Fibroblast of the aortic adventitia (primary cell): Measurements from ENCODE around the gene PRDM16. TPM values are rescaled to one million over a fixed set of nuclear protein-coding genes. Genes with fewer than 3 reads are reported as not detected.

Experiments
- DNase-seq: peaks from one replicate; pipeline ENCODE4 v3.0.0-alpha.2; 2010; ENCODE audit warnings: low read depth
- H3K4me3 ChIP-seq: 2 replicates; pipeline ENCODE4 v1.5.1; 2011; ENCODE audit warnings: low read depth, mild to moderate bottlenecking, control low read depth, low read length, moderate library complexity
- total RNA-seq: library from RNA; depleted of rRNA; stranded (reverse); fragments of >200 nt; gene quantifications from 2 replicates; pipeline ENCODE4 v1.2.3, GENCODE V29; 2012; ENCODE audit warnings: low replicate concordance
- TF ChIP-seq, protein P1 (sequence below): IDR thresholded peaks from 2 replicates; pipeline ENCODE4 v1.5.1; 2011; ENCODE audit warnings: mild to moderate bottlenecking, low read length, control low read depth, inconsistent platforms; ENCODE audit not compliant: insufficient read depth

Gene PRDM16
- total RNA-seq, 1 donor: 11.3 TPM

DNA sequence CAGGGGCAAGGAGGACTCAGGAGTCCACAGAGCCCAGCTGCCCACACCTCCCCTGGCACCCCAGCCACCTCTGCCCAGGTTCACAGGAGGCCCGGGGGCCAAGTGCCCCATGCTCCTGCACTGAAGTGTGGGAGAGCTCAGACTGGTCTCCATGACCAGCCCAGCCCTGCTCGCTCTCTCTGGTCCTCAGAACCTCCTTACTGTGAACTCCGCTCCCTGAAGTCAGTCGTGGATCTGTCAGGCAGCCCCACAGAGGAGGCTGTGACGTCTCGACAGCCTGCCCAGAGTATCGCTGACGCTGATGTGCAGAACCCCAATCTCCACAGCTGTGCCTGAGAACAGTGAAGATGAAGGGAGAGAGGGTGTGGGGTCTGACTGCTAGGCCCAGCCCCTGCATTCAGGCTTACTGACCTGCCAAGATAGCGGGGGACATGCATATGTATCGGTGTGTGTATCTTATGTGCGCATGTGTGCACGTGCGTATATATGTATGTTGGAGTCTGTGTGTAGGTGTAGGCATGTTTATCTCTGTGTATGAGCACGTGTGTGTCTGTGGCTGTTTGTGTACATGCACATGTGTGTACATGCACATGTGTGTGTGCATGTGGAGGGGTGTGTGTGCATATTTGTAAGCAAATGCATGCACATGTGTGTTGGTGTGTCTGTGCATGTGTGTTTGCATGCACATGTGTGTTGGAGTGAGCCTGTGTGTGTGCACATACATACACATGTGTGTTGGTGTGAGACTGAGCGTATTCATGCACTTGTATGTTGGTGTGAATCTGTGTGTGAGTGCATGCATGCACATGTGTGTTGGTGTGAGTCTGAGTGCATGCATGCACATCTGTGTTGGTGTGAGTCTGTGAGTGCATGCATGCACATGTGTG is 267.0 kb downstream of the PRDM16 start:
- TF ChIP-seq, protein P1, sequence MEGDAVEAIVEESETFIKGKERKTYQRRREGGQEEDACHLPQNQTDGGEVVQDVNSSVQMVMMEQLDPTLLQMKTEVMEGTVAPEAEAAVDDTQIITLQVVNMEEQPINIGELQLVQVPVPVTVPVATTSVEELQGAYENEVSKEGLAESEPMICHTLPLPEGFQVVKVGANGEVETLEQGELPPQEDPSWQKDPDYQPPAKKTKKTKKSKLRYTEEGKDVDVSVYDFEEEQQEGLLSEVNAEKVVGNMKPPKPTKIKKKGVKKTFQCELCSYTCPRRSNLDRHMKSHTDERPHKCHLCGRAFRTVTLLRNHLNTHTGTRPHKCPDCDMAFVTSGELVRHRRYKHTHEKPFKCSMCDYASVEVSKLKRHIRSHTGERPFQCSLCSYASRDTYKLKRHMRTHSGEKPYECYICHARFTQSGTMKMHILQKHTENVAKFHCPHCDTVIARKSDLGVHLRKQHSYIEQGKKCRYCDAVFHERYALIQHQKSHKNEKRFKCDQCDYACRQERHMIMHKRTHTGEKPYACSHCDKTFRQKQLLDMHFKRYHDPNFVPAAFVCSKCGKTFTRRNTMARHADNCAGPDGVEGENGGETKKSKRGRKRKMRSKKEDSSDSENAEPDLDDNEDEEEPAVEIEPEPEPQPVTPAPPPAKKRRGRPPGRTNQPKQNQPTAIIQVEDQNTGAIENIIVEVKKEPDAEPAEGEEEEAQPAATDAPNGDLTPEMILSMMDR: no peak
- no peak overlapping the region for H3K4me3 ChIP-seq
- no peak for DNase-seq

DNA sequence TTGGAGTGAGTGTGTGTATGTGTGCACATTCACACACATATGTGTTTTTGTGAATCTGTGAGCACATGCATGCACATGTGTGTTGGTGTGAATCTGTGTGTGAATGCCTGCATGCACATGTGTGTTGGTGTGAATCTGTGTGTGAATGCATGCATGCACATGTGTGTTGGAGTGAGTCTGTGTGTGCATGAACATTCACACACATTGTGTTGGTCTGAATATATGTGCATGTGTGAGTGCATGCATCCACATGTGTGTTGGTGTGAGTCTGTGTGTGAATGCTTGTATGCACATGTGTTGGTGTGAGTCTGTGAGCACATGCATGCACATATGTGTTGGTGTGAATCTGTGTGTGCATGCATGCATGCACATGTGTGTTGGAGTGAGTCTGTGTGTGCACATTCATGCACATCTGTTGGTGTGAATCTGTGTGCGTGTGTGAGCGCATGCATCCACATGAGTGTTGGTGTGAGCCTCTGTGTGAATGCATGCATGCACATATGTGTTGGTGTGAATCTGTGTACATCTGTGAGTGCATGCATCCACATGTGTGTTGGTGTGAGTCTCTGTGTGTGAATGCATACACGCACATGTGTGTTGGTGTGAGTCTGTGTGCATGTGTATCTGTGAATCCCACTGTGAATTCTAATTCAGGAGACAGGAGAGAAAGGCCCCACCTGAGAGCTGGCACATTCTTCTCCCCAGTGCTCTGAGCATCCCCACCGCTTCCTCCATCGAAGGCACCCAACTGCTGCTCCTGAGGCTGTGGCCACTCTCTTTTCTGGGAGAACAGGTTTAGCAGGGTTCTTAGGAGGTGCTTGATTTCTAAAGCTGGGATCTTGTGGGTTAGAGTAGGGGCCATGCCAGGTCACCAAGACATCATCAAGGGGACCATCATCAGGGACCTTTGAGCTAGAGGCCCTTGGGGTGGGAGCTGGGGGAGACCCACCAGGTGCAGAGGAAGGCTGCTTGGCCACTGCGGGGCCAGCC is 267.9 kb downstream of the PRDM16 start:
- TF ChIP-seq, protein P1: no peak

DNA sequence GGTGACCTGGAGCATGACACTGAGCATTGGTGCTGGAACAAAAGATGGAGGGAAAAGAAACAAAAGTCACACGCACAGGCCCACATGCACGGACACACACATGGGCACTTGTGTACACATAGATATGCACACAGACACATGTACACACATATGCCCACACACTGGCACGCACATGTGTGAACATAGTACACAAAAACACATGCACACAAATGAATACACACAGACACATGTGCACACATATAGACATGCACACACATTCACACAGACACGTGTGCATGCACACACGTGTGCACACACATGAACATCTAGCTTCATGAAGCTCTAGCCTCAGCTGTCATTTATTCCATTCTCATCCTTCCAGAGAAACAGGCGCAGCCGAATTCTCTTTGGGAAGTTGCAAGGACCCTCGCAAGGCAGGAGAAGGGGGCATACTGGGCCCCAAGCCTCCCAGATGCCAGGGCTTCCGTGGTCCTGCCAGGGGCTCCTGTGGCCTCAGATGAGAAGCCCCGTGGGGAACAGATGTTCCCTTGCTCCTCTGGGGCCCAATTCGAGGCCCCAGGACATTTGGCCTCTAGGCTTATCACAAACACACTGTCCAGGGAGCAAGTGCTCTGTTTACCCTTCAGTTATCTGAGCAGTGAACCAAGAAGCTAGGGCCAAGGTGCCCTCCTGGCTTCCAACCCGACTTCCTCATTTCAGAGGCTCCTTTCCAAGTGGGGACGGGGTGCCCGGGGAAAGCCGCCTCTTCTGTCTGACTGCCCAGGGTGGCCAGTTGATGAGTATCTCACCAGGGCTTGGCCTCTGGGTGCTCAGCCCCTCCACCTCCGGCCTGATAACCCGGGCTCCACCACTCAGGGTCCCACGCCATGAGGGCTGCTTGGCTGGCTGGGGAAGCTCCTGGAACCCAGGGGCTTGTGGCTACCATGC is 269.1 kb downstream of the PRDM16 start:
- no peak overlapping the region for H3K4me3 ChIP-seq
- DNase-seq: no peak
- TF ChIP-seq, protein P1: no peak

More for the DNA sequence above, 267.9 kb downstream of the PRDM16 start:
- no peak for DNase-seq
- H3K4me3 ChIP-seq: no peak overlapping the region

DNA sequence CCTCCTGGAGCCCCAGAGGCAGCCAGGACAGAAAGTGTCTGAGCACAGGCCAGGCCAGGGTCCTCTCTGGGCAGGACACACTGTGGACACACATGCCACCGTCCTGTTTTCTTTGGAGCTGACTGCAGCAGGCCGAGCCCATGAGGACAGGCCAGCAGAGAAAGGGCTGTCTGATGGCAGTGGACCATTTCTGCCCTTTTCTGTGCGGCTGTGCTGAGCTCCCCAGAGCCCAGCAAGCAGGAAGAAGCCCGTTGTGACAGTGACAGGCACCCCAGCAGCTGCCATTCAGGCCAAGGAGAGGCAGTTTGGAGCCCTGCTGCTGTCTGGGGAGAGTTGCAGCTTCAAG is 269.7 kb downstream of the PRDM16 start:
- TF ChIP-seq, protein P1: no peak
- DNase-seq: no peak
- H3K4me3 ChIP-seq: no peak overlapping the region

DNA sequence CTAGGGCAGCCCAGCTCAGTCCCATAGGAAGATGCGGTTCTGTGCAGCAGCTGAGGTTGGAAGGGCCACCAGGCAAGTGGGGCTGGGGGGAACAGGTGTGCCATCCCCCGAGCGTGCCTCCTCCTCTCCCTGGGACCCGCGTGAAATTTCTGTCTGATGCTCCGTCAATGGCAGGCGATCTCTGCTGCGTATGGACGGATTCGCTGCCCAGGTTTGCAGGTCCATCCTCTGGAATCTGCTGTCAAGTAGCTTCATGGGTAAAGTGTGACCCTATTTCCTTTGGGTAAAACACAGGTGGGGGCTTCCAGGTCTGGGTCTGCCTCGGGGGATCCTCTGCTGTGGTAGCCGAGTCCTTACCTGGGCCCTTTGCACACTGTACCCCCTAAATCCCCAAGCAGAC is 270.9 kb downstream of the PRDM16 start:
- H3K4me3 ChIP-seq: no peak overlapping the region
- DNase-seq: no peak
- TF ChIP-seq, protein P1: no peak
